CD14-positive monocyte (primary cell): ENCODE data around the gene ACTG1. TPM values are rescaled to one million over a fixed set of nuclear protein-coding genes. Genes with fewer than 3 reads are reported as not detected.
A peak's percentile ranks its signal among the peaks of the same experiment; 100 is the strongest.

Experiments used
- DNase-seq, 3 donors: peaks; one replicate each; pipeline ENCODE4 v3.0.0-alpha.2; 2011 to 2022
- H2AFZ ChIP-seq: 2 replicates; pipeline ENCODE4 v1.6.0; 2012; ENCODE audit warnings: mild to moderate bottlenecking, low read depth, low read length, inconsistent platforms; ENCODE audit not compliant: insufficient read depth, poor library complexity, severe bottlenecking
- H3K27ac ChIP-seq, 2 donors: 1 replicate in 1 of 2; 2 replicates in 1 of 2; pipeline ENCODE4 v1.5.1; 2012 to 2013; ENCODE audit warnings: low read length in 2 of 2, control low read depth in 1 of 2, inconsistent platforms in 1 of 2, low read depth in 1 of 2, mild to moderate bottlenecking in 1 of 2
- H3K27me3 ChIP-seq, 2 donors: one replicate each; pipeline versions ENCODE4 v1.6.0 to v1.6.1; 2011 to 2013; ENCODE audit warnings: low read length in 2 of 2; ENCODE audit not compliant: control insufficient read depth in 2 of 2, insufficient read depth in 2 of 2
- H3K36me3 ChIP-seq, 2 donors: replicated peaks in 1 of 2; 1 replicate in 1 of 2; 2 replicates in 1 of 2; pipeline versions ENCODE4 v1.5.1 to v1.6.1; 2012 to 2013; ENCODE audit warnings: low read length in 2 of 2, control low read depth in 1 of 2, inconsistent platforms in 1 of 2, mild to moderate bottlenecking in 1 of 2; ENCODE audit not compliant: insufficient read depth in 2 of 2, control insufficient read depth in 1 of 2
- H3K4me1 ChIP-seq, 2 donors: 1 replicate in 1 of 2; 2 replicates in 1 of 2; pipeline versions ENCODE4 v1.5.1 to v1.6.1; 2012 to 2013; ENCODE audit warnings: low read length in 2 of 2, control low read depth in 1 of 2, inconsistent platforms in 1 of 2, mild to moderate bottlenecking in 1 of 2, moderate library complexity in 1 of 2; ENCODE audit not compliant: insufficient read depth in 2 of 2, control insufficient read depth in 1 of 2
- H3K4me2 ChIP-seq: replicated peaks from 2 replicates; pipeline ENCODE3; 2012; ENCODE audit warnings: low read length, moderate library complexity, mild to moderate bottlenecking; ENCODE audit not compliant: poor library complexity, severe bottlenecking; ENCODE audit errors: extremely low read depth
- H3K4me3 ChIP-seq, 3 experiments: fragments of 200-600 bp in 1 of 3; sonication (generic) in 1 of 3; replicated peaks in 1 of 3; 1 replicate in 2 of 3; 2 replicates in 1 of 3; pipeline ENCODE4 v1.5.1; 2011 to 2013; ENCODE audit warnings: low read length in 3 of 3, mild to moderate bottlenecking in 3 of 3, control low read depth in 2 of 3, low read depth in 2 of 3, inconsistent platforms in 1 of 3, moderate library complexity in 1 of 3
- H3K79me2 ChIP-seq: 2 replicates; pipeline ENCODE4 v1.6.0; 2012; ENCODE audit warnings: mild to moderate bottlenecking, control low read depth, inconsistent platforms, low read length, moderate library complexity; ENCODE audit not compliant: insufficient read depth
- H3K9ac ChIP-seq: 2 replicates; pipeline ENCODE4 v1.6.0; 2017; ENCODE audit warnings: low read length, mild to moderate bottlenecking; ENCODE audit not compliant: insufficient read depth, poor library complexity, severe bottlenecking
- H3K9me3 ChIP-seq, 2 donors: replicated peaks in 1 of 2; 1 replicate in 1 of 2; 2 replicates in 1 of 2; pipeline versions ENCODE4 v1.5.1 to v1.6.1; 2012 to 2013; ENCODE audit warnings: low read length in 2 of 2, control low read depth in 1 of 2; ENCODE audit not compliant: control insufficient read depth in 1 of 2, insufficient read depth in 1 of 2
- H4K20me1 ChIP-seq: 2 replicates; pipeline ENCODE4 v1.6.0; 2012; ENCODE audit warnings: mild to moderate bottlenecking, low read length, control low read depth, moderate library complexity; ENCODE audit not compliant: insufficient read depth
- H3K27ac Mint-ChIP-seq, 7 donors: one replicate each; pipeline ENCODE4 v1.8.0; 2020; ENCODE audit warnings: mild to moderate bottlenecking in 7 of 7, mixed read lengths in 7 of 7, moderate library complexity in 6 of 7, inconsistent platforms in 2 of 7
- H3K27me3 Mint-ChIP-seq, 3 donors: one replicate each; pipeline ENCODE4 v1.8.0; 2021 to 2022; ENCODE audit warnings: low read depth in 3 of 3, mild to moderate bottlenecking in 3 of 3, mixed read lengths in 3 of 3, moderate library complexity in 3 of 3, inconsistent platforms in 1 of 3
- H3K36me3 Mint-ChIP-seq, 2 donors: one replicate each; pipeline ENCODE4 v1.8.0; 2020; ENCODE audit warnings: mixed read lengths in 2 of 2, inconsistent platforms in 1 of 2, mild to moderate bottlenecking in 1 of 2
- H3K4me1 Mint-ChIP-seq: one replicate; pipeline ENCODE4 v1.8.0; 2020; ENCODE audit warnings: mild to moderate bottlenecking, mixed read lengths
- H3K4me3 Mint-ChIP-seq, 2 donors: one replicate each; pipeline ENCODE4 v1.8.0; 2020; ENCODE audit warnings: mild to moderate bottlenecking in 2 of 2, mixed read lengths in 2 of 2, moderate library complexity in 1 of 2
- H3K9me3 Mint-ChIP-seq, 7 donors: one replicate each; pipeline ENCODE4 v1.8.0; 2020 to 2022; ENCODE audit warnings: mixed read lengths in 7 of 7, mild to moderate bottlenecking in 6 of 7, moderate library complexity in 6 of 7, inconsistent platforms in 2 of 7
- WGBS: methylation state at CpG from one replicate; pipeline ENCODE4 v1.1.5; 2013; ENCODE audit warnings: missing lambda C conversion rate; ENCODE audit not compliant: insufficient coverage; 5-methylcytosine and 5-hydroxymethylcytosine counted together
- intact Hi-C, 2 donors: fragments of 100-400 bp; cut with micrococcal nuclease; formaldehyde crosslinking; loops; one replicate each; pipeline versions ENCODE4 v1.15.0 to v1.15.1; 2023
- polyA plus RNA-seq, 3 donors: library from polyadenylated mRNA; depleted of rRNA in 1 of 3; unstranded in 2 of 3; stranded (reverse) in 1 of 3; fragments of 300-500 nt in 2 of 3; fragments of >200 nt in 1 of 3; fragmentation: Illumina TruSeq in 2 of 3; gene quantifications; 1 replicate in 2 of 3; 2 replicates in 1 of 3; pipeline ENCODE4 v1.2.3, GENCODE V29; 2012 to 2021
- TF ChIP-seq, protein P1 (sequence below): fragments of 200-600 bp; IDR thresholded peaks from one replicate; pipeline ENCODE4 v1.8.0; 2022; ENCODE audit warnings: antibody characterized with exemption, mild to moderate bottlenecking

Gene ACTG1
- polyA plus RNA-seq, 3 donors, result 1,133 to 3,195 (median 1,620) TPM

DNA sequence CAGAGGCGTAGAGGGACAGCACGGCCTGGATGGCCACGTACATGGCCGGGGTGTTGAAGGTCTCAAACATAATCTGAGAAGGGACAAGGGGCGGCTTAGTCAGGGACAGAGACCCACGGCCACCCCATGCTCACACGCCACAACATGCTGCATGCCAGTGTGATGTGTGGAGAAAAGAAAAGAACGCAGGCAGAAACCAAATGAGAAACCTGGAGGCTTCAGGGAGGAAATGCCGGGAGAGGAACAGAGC is 1.1 kb downstream of the ACTG1 start:
- H3K4me1 Mint-ChIP-seq, result peaks cover 62% of the 10 kb centered on the region
- Histone ChIP-seq H3K4me2 (peak overlapping the region; percentile 91), H3K27me3 (no peaks in the 10 kb centered on the region), H3K36me3 (peaks cover 28 to 31% of the 10 kb centered on the region in 2 donors), H3K4me1 (peaks cover 53 to 71% of the 10 kb centered on the region in 2 donors), H3K79me2 (peaks cover 72% of the 10 kb centered on the region), H4K20me1 (peaks cover 54% of the 10 kb centered on the region), H3K27ac (peak overlapping the region; percentile 36 to 70), H3K9ac (peak overlapping the region; percentile 82), H3K9me3 (no peaks in the 10 kb centered on the region), H3K4me3 (peak overlapping the region; percentile 75 to 94 (median 83)), H2AFZ (no peak overlapping the region)
- 4% methylated on average over 4 of the region's 9 CpGs for WGBS
- H3K4me3 Mint-ChIP-seq, result peak overlapping the region; percentile 95 to 96
- H3K27ac Mint-ChIP-seq, result peak overlapping the region; percentile 82 to 95 (median 89)
- intact Hi-C loops, result loop anchor here (2.0 to 5.0 kb wide), 4 partner anchors 25 to 114 kb away; partner anchors contain the start of genes BAHCC1 (in 1 of the 2) and FAAP100 (in 1 of the 2)
- H3K9me3 Mint-ChIP-seq, result peaks cover 0 to 4% (median 1%) of the 10 kb centered on the region in 7 donors
- peaks cover 31 to 41% of the 10 kb centered on the region in 2 donors for H3K36me3 Mint-ChIP-seq
- no peak for DNase-seq
- TF ChIP-seq, protein P1, sequence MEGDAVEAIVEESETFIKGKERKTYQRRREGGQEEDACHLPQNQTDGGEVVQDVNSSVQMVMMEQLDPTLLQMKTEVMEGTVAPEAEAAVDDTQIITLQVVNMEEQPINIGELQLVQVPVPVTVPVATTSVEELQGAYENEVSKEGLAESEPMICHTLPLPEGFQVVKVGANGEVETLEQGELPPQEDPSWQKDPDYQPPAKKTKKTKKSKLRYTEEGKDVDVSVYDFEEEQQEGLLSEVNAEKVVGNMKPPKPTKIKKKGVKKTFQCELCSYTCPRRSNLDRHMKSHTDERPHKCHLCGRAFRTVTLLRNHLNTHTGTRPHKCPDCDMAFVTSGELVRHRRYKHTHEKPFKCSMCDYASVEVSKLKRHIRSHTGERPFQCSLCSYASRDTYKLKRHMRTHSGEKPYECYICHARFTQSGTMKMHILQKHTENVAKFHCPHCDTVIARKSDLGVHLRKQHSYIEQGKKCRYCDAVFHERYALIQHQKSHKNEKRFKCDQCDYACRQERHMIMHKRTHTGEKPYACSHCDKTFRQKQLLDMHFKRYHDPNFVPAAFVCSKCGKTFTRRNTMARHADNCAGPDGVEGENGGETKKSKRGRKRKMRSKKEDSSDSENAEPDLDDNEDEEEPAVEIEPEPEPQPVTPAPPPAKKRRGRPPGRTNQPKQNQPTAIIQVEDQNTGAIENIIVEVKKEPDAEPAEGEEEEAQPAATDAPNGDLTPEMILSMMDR, result no peak
- H3K27me3 Mint-ChIP-seq, result peaks cover 0 to 2% (median 0%) of the 10 kb centered on the region in 3 donors

- intact Hi-C loops, result loop anchor here (2.0 to 5.0 kb wide), 4 partner anchors 24 to 114 kb away; partner anchors contain the start of genes BAHCC1 (in 1 of the 2) and FAAP100 (in 1 of the 2)
- Histone ChIP-seq H3K4me1 (peaks cover 47 to 66% of the 10 kb centered on the region in 2 donors), H3K27me3 (no peaks in the 10 kb centered on the region), H3K36me3 (peaks cover 28 to 31% of the 10 kb centered on the region in 2 donors), H3K9ac (peak overlapping the region; percentile 82), H3K27ac (peak overlapping the region; percentile 36 to 70), H3K4me3 (peak overlapping the region; percentile 75 to 94 (median 83)), H2AFZ (no peak overlapping the region), H3K9me3 (no peaks in the 10 kb centered on the region), H4K20me1 (peaks cover 52% of the 10 kb centered on the region), H3K79me2 (peaks cover 67% of the 10 kb centered on the region), H3K4me2 (peak overlapping the region; percentile 91)
- 4% methylated on average over 34 of the region's 48 CpGs for WGBS
- H3K27ac Mint-ChIP-seq, result peak overlapping the region; percentile 82 to 95 (median 89)
- H3K36me3 Mint-ChIP-seq, result peaks cover 31 to 38% of the 10 kb centered on the region in 2 donors
- TF ChIP-seq, protein P1, result no peak
- peaks cover 0 to 2% (median 0%) of the 10 kb centered on the region in 3 donors for H3K27me3 Mint-ChIP-seq
- no peak for DNase-seq
- H3K9me3 Mint-ChIP-seq, result peaks cover 0 to 4% (median 2%) of the 10 kb centered on the region in 7 donors
- H3K4me3 Mint-ChIP-seq, result peak overlapping the region; percentile 95 to 96
- H3K4me1 Mint-ChIP-seq, result peaks cover 57% of the 10 kb centered on the region
These were observed 1.6 kb downstream of the ACTG1 start for GRCh38 chr17:81510785-81511553.
